GM19043 (cell line): ENCODE measurements around the gene GOLGA2.
"Not testable (repeated sequence)": the region's sequence is repeated elsewhere in the genome, so short reads cannot be mapped to it uniquely, and the experiment has no call there.

Source experiments
- ATAC-seq: cut with Tn5 transposase; IDR thresholded peaks from one replicate; pipeline ENCODE4 v1.9.1; 2021; ENCODE audit warnings: low read depth; ENCODE audit not compliant: unreplicated experiment

GOLGA2 gene

DNA sequence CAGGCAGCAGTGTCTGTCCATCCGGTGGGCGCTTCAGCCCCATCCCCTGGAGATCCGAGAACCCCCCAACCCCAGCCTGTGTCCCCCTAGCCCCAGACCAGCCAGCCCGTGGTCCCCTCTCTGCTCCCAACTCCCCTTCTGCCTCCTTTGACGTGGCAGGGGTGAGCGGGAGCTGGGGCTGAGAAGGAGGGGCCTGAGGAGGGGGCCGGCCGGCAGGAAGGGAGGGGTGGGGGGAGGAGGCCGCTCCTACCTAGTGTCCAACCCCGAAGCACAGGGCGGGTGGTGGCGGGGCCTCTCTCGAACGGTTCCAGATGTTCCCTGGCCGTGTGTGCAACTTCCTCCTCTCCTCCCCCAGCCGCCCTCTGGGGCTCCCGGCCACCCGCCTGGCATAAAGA lies 31.0 kb downstream of the GOLGA2 start:
- no peak for ATAC-seq

GRCh38 chr9:128244091-128244836 lies 31.5 kb downstream of the GOLGA2 start:
- no peak for ATAC-seq

DNA sequence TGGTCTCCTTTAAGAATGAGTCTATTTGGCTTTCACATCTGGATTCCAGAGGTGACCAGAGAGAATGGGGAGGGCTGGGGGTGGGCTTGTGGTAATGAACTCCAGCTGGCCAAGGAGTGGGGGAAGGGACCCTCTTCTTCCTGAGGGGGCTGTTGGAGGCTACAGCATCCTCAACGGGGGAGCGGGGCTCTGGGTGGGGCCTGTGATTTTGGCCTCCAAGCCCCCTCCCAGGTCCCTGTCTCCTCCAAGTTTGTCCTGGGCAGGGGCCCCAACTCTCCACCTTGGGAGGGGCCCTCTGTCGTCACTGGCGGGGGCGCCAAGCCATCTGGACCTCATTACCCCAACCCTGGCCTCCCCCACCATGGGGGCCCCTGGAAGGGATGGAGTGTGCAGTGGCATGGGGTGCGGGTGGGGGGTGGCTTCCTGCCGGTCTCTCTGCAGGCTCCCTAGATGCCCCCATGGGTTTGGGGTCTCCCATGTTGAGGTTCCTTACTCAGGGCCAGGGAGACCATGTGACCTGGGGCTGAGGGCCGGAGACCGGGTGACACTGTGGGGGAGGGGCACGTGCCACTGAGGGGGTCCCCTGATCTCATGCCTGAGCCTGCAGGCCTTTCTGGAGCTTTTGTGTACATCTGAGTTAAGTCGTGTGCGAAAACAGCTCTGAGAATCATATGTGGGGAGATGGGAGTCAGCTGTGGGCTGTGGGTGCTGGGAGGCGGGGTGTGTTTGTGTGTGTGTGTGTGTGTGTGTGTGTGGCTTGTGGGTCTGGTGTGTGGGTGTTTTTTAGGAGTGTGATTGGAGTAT lies 32.4 kb downstream of the GOLGA2 start:
- no peak for ATAC-seq

- ATAC-seq = no peak
Observed at GRCh38 chr9:128242828-128243214, 33.0 kb downstream of the GOLGA2 start.

GRCh38 chr9:128242124-128242523 lies 33.7 kb downstream of the GOLGA2 start:
- ATAC-seq = no peak

GRCh38 chr9:128233817-128234406 lies 41.9 kb downstream of the GOLGA2 start:
- no peak for ATAC-seq

- no peak for ATAC-seq
Observed at GRCh38 chr9:128232528-128233428, 43.0 kb downstream of the GOLGA2 start.

DNA sequence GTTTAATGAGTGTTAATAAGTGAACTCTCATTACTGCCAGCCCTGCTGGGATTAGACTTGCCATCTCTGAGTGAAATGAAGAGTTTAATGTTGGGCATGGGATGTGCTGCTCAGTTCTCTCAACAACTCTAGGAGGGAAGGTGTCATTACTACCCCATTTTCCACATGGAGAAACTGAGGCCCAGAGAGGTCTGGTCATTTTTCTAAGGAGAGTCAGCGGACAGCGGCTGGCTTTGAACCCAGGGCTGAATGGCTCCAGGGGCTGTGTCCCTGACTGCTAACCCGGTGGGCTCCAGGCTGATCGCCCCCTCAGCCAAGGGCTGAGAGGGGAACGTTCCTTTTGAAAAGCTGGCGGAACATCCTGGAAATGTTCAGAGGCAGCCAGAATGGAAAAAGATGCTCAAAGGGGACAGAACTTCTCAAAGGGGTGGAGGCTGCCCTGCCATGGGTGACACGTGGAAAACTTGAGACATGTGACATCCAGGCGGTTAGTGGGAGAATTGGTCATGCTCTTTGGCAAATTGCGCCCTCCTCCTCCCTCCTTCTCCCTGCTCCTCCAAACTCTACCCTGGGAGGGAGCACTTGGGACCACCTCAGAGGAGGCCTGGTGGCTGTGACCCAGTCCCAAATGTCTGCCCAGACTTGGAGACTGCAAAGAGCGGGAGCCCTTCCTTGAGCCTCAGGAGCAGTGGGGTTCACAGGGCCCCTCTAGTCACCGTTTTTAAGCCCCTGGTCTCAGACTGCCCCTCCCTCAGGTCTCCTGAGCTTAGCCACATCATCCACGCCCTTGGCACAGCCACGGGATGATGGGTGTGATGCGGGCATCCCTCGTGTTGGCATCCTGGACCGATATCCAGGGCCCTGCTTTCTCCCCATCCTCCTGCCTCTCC lies 43.9 kb downstream of the GOLGA2 start:
- no peak for ATAC-seq

- not testable (repeated sequence) for ATAC-seq
Observed at GRCh38 chr9:128230897-128231296, 44.9 kb downstream of the GOLGA2 start.

DNA sequence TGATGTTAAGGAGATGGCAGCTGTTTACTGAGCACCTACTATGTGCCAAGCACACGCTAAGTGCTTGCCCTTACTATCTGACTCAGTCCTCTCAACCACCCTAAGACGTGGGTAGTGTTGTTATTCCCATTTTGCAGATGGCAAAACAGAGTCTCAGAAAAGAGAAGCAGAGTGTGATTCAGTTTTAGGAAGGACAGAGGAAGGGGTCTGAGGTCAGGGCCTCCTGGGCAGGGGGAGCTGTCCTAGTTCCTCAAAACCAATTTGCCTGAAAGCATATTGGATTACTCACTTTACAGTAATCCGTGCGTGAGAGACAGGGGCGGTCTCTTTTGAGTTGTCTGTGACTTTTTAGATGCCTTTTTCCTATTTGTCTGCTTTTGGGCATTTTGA lies 49.4 kb downstream of the GOLGA2 start:
- no peak for ATAC-seq

- no peak for ATAC-seq
Observed at GRCh38 chr9:128225770-128226411, 49.9 kb downstream of the GOLGA2 start.

- ATAC-seq = no peak
Observed at GRCh38 chr9:128224877-128225276, 50.9 kb downstream of the GOLGA2 start.

DNA sequence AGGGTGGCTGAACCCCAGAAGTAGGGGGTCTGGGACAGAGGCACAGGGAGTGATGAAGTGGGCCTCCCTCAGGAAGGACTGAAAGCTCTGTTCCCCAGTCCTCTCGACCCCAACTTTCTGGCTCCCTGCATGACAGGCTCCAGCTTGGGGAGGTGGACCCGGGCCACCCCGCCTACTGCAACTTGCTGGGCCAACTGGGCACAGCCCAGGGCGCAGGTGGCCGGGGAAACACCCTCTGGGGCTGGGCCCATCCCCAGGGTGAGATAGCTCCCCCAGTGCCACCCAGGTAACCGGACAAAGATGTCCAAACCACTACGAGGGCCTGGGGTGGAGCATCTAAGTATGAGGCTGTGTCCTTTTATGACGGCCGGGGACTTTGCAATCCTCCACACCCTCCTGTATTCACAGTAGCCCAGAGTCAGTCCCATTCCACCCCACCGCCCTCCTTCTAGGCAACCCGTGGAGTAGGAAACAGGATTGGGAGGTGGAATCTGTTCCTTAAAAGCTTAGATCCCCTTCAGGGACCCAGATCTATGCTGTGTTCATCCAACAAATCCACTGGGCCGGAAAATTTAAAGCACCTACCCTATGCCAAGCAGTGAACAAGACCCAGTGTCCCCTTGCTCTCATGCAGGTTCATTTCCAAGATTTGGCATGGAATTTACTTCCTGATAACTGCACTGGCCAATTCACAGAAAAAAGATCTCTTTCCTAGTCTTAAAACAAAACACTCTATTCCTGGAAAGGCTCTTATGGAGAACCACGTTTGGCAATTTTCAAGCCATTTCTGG lies 52.7 kb downstream of the GOLGA2 start:
- no peak for ATAC-seq

DNA sequence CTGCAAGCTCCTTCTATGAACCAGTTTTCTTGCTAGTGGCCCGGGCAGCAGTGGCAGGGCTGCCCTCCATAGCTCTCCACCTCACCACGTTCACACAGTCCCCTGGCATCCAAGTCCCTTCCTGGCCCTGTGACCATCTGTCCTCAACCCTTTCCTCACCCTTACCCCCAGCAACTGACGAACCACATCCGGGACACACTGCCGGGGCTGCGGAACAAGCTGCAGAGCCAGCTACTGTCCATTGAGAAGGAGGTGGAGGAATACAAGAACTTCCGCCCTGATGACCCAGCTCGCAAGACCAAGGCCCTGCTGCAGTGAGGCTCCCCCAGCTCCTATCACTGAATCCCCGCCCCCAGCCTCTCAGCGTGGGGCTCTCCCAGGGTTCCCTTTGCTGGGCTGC lies 53.8 kb downstream of the GOLGA2 start:
- no peak for ATAC-seq

- ATAC-seq = no peak
Observed at GRCh38 chr9:128219831-128220230, 56.0 kb downstream of the GOLGA2 start.

GRCh38 chr9:128218518-128219389 lies 57.1 kb downstream of the GOLGA2 start:
- ATAC-seq = peak; percentile 98

- ATAC-seq = no peak
Observed at GRCh38 chr9:128218172-128218517, 57.7 kb downstream of the GOLGA2 start.
